OCI-LY3 (cell line): ENCODE results near the gene MAT2A.

ENCODE experiments used
- EZH2phosphoT487 ChIP-seq: fragments of 200-600 bp; shearing (Covaris generic); IDR thresholded peaks from 2 replicates; pipeline ENCODE4 v1.6.1; 2018; ENCODE audit warnings: antibody characterized with exemption, mixed run types, low read depth
- TF ChIP-seq, protein P1 (sequence below): fragments of 200-600, 300-600 bp; sonication (generic); IDR thresholded peaks from 2 replicates; pipeline ENCODE4 v1.5.1; 2014; ENCODE audit warnings: antibody characterized with exemption, low read length, low read depth

GRCh38 chr2:85490861-85491755 is 47.9 kb upstream of the MAT2A start:
- TF ChIP-seq, protein P1, sequence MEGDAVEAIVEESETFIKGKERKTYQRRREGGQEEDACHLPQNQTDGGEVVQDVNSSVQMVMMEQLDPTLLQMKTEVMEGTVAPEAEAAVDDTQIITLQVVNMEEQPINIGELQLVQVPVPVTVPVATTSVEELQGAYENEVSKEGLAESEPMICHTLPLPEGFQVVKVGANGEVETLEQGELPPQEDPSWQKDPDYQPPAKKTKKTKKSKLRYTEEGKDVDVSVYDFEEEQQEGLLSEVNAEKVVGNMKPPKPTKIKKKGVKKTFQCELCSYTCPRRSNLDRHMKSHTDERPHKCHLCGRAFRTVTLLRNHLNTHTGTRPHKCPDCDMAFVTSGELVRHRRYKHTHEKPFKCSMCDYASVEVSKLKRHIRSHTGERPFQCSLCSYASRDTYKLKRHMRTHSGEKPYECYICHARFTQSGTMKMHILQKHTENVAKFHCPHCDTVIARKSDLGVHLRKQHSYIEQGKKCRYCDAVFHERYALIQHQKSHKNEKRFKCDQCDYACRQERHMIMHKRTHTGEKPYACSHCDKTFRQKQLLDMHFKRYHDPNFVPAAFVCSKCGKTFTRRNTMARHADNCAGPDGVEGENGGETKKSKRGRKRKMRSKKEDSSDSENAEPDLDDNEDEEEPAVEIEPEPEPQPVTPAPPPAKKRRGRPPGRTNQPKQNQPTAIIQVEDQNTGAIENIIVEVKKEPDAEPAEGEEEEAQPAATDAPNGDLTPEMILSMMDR, result no peak
- TF ChIP-seq EZH2phosphoT487, result no peak
